Measurements from ENCODE around the gene HBM.

DNA sequence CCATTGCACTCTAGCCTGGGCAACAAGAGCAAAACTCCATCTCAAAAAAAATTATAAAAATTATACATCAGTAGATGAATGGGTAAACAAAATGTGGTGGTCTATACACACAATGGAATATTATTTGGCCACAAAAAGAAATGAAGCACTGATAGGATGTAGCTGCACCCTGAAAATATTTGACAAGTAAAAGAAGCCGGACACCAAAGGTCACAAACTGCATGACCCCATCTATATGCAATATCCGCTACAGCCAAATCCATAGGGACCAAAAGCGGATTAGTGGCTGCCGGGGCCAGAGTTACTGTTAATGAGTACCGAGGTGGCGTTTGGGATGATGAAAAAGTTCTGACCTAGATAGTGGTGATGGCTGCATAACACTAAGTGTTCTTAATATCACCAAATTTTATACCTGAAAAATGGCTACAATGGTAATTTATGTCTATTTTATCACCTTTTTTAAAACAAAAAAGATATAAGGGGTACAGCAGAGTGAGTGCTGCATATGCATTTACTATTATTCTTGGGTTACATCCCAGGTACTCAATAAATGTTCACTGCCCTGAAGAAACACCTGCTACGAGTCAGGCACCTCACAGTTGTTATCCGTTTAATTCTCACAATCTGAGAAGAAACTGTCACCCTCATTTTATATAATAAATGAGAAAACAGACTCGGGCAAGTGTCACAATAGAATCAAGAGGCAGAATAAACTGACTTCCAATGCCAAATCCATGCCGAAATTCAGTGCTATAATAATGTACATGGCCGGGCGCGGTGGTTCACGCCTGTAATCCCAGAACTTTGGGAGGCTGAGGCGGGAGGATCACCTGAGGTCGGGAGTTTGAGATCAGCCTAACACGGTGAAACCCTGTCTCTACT is 13.7 kb downstream of the HBM start:
- TF ChIP-seq TEAD4 (IDR thresholded peaks at IDR 0.05; ENCODE audit: borderline replicate concordance, insufficient read depth) = no peak
- TF ChIP-seq NRF1 (IDR thresholded peaks at IDR 0.05; ENCODE audit: low read depth, low read length) = no peak
- TF ChIP-seq, protein P1, sequence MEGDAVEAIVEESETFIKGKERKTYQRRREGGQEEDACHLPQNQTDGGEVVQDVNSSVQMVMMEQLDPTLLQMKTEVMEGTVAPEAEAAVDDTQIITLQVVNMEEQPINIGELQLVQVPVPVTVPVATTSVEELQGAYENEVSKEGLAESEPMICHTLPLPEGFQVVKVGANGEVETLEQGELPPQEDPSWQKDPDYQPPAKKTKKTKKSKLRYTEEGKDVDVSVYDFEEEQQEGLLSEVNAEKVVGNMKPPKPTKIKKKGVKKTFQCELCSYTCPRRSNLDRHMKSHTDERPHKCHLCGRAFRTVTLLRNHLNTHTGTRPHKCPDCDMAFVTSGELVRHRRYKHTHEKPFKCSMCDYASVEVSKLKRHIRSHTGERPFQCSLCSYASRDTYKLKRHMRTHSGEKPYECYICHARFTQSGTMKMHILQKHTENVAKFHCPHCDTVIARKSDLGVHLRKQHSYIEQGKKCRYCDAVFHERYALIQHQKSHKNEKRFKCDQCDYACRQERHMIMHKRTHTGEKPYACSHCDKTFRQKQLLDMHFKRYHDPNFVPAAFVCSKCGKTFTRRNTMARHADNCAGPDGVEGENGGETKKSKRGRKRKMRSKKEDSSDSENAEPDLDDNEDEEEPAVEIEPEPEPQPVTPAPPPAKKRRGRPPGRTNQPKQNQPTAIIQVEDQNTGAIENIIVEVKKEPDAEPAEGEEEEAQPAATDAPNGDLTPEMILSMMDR (IDR thresholded peaks at IDR 0.05) = no peak

Measured in SK-N-SH (cell line).